ENCODE data around the gene OSBPL10. TPM values are rescaled to one million over a fixed set of nuclear protein-coding genes. Genes with fewer than 3 reads are reported as not detected.

Gene OSBPL10
- total and polyA plus RNA-seq, 2 donors (not counting 1 experiment from before 2014, with no cell fraction given): 7.1 to 7.5 TPM

DNA sequence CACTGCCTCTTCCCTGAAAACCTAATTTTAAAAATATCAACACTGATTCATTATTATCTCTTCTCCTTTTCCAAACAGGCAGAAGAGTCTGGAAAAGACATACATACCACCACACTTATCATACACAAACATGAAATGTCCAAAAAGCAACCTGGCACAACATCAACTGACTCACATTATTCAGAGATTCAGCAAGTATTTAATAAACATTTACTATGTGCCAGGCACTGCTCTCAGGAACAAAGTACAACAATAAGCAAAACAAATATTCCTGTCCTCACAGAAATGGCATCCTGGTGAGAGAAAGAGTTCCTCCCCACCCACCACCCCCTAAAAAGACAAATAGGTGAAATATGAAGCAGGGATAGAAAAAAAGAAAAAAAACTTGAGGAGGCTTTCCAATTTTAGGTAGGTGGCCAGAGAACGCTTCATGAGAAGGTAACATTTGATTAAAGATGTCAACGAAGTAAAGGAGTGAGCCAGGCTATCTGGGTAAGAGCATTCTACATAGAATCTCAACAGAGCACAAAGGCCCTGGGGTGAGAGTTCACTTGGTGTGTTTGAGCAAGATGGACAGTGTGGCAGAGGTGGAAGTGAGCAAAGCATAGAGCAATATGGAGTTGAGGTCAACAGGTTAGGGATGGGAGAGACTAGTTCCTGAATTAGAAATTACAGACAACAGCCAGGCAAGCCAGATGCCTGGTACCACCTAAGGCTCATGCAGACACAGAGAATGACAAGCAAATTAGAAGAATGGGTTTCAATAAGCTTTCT, 141.7 kb downstream of the OSBPL10 start:
- Histone ChIP-seq H3K4me3 (replicated peaks in 1 of 4; ENCODE audit: control extremely low read depth in 1 of 4, insufficient read depth in 1 of 4, low read depth in 3 of 4, low read length in 4 of 4) (no peak overlapping the region), H3K4me1 (ENCODE audit: control insufficient read depth, extremely low read depth, insufficient read depth, low read length) (no peaks in the 10 kb centered on the region), H3K9ac (ENCODE audit: insufficient read depth, low read length) (no peak overlapping the region), H3K79me2 (ENCODE audit: control insufficient read depth, insufficient read depth, low read length) (no peaks in the 10 kb centered on the region), H3K36me3 (ENCODE audit: control insufficient read depth, insufficient read depth, low read length) (no peaks in the 10 kb centered on the region), H4K20me1 (ENCODE audit: control insufficient read depth, extremely low read depth, insufficient read depth, low read length) (no peaks in the 10 kb centered on the region), H3K4me2 (ENCODE audit: extremely low read depth, insufficient read depth, low read length) (no peak overlapping the region), H2AFZ (ENCODE audit: low read length) (no peak overlapping the region), H3K27me3 (ENCODE audit: control insufficient read depth, insufficient read depth, low read length) (no peaks in the 10 kb centered on the region), H3K9me3 (ENCODE audit: control insufficient read depth, insufficient read depth, low read depth, low read length) (no peaks in the 10 kb centered on the region), H3K27ac (ENCODE audit: insufficient read depth, low read length) (no peak overlapping the region)
- TF ChIP-seq, protein P1, sequence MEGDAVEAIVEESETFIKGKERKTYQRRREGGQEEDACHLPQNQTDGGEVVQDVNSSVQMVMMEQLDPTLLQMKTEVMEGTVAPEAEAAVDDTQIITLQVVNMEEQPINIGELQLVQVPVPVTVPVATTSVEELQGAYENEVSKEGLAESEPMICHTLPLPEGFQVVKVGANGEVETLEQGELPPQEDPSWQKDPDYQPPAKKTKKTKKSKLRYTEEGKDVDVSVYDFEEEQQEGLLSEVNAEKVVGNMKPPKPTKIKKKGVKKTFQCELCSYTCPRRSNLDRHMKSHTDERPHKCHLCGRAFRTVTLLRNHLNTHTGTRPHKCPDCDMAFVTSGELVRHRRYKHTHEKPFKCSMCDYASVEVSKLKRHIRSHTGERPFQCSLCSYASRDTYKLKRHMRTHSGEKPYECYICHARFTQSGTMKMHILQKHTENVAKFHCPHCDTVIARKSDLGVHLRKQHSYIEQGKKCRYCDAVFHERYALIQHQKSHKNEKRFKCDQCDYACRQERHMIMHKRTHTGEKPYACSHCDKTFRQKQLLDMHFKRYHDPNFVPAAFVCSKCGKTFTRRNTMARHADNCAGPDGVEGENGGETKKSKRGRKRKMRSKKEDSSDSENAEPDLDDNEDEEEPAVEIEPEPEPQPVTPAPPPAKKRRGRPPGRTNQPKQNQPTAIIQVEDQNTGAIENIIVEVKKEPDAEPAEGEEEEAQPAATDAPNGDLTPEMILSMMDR (conservative IDR thresholded peaks at IDR 0.05 in 1 of 2, IDR thresholded peaks at IDR 0.05 in 1 of 2; ENCODE audit: low read depth in 1 of 2, low read length in 2 of 2): no peak
- no peak for TF ChIP-seq EZH2 (IDR thresholded peaks at IDR 0.05; ENCODE audit: low read length, missing control alignments)
- peak in 1 of 2 donors; percentile 13 for DNase-seq (ENCODE audit: low read depth in 2 of 2)

DNA sequence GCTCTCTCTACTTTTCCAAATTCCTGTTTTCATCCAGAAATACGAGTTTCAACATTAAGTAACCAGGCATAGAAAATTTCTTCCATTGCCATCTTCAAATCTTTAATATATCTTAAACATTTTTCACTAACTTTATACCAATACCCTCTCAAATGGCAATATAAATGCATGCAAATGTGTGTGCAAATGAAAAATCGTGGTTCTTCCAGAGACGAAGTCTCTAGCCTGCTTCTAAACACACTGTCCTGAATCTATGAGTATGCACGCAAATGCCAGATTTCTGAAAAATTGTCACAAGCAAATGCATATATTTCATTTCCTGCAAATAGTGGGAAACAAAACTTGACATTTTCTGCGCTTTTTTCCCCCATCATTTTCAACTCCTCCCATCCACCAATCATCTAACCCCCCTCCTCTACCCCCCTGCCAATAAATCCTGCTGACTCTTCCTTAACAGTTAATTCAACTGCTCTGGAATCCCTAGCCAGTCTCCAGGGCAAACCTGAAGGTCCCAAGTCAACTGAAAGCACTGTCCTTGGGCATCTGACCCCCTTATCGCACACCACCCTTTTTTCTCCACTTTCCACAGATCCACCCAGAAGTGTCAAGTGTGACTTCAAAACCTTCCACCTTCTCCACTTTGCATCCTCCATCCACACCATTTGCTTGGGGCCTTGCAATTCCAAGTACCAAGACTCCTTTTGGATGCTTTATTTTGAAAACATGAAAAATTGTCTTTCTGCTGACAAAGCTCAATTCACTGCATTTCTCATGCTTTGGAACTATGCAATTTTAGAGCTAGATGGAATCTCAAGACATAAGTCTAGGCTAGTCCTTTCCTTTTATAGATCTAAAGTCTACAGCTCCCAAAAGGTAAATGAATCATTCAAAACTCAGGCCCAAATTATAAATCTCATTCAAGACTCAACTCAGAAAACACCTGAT, 144.7 kb downstream of the OSBPL10 start:
- TF ChIP-seq, protein P1 (conservative IDR thresholded peaks at IDR 0.05 in 1 of 2, IDR thresholded peaks at IDR 0.05 in 1 of 2; ENCODE audit: low read depth in 1 of 2, low read length in 2 of 2): no peak
- no peak for TF ChIP-seq EZH2 (IDR thresholded peaks at IDR 0.05; ENCODE audit: low read length, missing control alignments)
- Histone ChIP-seq H4K20me1 (ENCODE audit: control insufficient read depth, extremely low read depth, insufficient read depth, low read length) (no peaks in the 10 kb centered on the region), H3K27ac (ENCODE audit: insufficient read depth, low read length) (no peak overlapping the region), H3K27me3 (ENCODE audit: control insufficient read depth, insufficient read depth, low read length) (no peaks in the 10 kb centered on the region), H3K4me3 (replicated peaks in 1 of 4; ENCODE audit: control extremely low read depth in 1 of 4, insufficient read depth in 1 of 4, low read depth in 3 of 4, low read length in 4 of 4) (no peak overlapping the region), H2AFZ (ENCODE audit: low read length) (no peak overlapping the region), H3K36me3 (ENCODE audit: control insufficient read depth, insufficient read depth, low read length) (no peaks in the 10 kb centered on the region), H3K4me1 (ENCODE audit: control insufficient read depth, extremely low read depth, insufficient read depth, low read length) (no peaks in the 10 kb centered on the region), H3K9ac (ENCODE audit: insufficient read depth, low read length) (no peak overlapping the region), H3K79me2 (ENCODE audit: control insufficient read depth, insufficient read depth, low read length) (no peaks in the 10 kb centered on the region), H3K4me2 (ENCODE audit: extremely low read depth, insufficient read depth, low read length) (no peak overlapping the region), H3K9me3 (ENCODE audit: control insufficient read depth, insufficient read depth, low read depth, low read length) (no peaks in the 10 kb centered on the region)
- no peak for DNase-seq (ENCODE audit: low read depth in 2 of 2)

All from fibroblast of lung (primary cell).